GM23338 (cell line): Measurements from ENCODE around the gene IVD. TPM values are rescaled to one million over a fixed set of nuclear protein-coding genes. Genes with fewer than 3 reads are reported as not detected.

Experiments
- ATAC-seq: fragments of 200-7000 bp; cut with Tn5 transposase; 3 replicates; pipeline ENCODE4 v1.9.1; 2020
- DNase-seq: peaks from one replicate; pipeline ENCODE4 v3.0.0-alpha.2; 2015; ENCODE audit warnings: low spot score
- H2AFZ ChIP-seq: fragments of 200-600 bp; sonication (generic); 2 replicates; pipeline ENCODE4 v1.8.0; 2016; ENCODE audit warnings: antibody characterized with exemption, mild to moderate bottlenecking, moderate library complexity
- H3F3A ChIP-seq: fragments of 200-600 bp; sonication (generic); replicated peaks from 2 replicates; pipeline ENCODE4 v1.8.0; 2017; ENCODE audit warnings: antibody characterized with exemption, mixed run types, low read depth
- H3K27ac ChIP-seq: fragments of 200-600 bp; sonication (generic); 2 replicates; pipeline ENCODE4 v1.6.1; 2016; ENCODE audit warnings: low read depth
- H3K27me3 ChIP-seq: fragments of 200-600 bp; sonication (generic); 2 replicates; pipeline ENCODE4 v1.8.0; 2016; ENCODE audit warnings: mild to moderate bottlenecking, mixed run types, moderate library complexity; ENCODE audit not compliant: insufficient read depth
- H3K36me3 ChIP-seq: fragments of 200-600 bp; sonication (generic); 2 replicates; pipeline ENCODE4 v1.8.0; 2016; ENCODE audit warnings: mild to moderate bottlenecking; ENCODE audit not compliant: insufficient read depth
- H3K4me1 ChIP-seq: fragments of 200-600 bp; sonication (generic); 2 replicates; pipeline ENCODE4 v1.8.0; 2016; ENCODE audit warnings: mild to moderate bottlenecking, moderate library complexity; ENCODE audit not compliant: insufficient read depth
- H3K4me2 ChIP-seq: fragments of 200-600 bp; sonication (generic); 2 replicates; pipeline ENCODE4 v1.7.1; 2017; ENCODE audit warnings: mixed run types
- H3K4me3 ChIP-seq: fragments of 200-600 bp; sonication (generic); 2 replicates; pipeline ENCODE4 v1.6.1; 2016; ENCODE audit warnings: mixed run types
- H3K79me2 ChIP-seq: fragments of 200-600 bp; sonication (generic); replicated peaks from 2 replicates; pipeline ENCODE4 v1.8.0; 2017; ENCODE audit warnings: mild to moderate bottlenecking; ENCODE audit not compliant: insufficient read depth
- H3K9me2 ChIP-seq: fragments of 200-600 bp; sonication (generic); 2 replicates; pipeline ENCODE4 v1.8.0; 2017; ENCODE audit not compliant: insufficient read depth
- H4K20me1 ChIP-seq: fragments of 200-600 bp; sonication (generic); replicated peaks from 2 replicates; pipeline ENCODE4 v1.8.0; 2017; ENCODE audit warnings: mild to moderate bottlenecking; ENCODE audit not compliant: insufficient read depth
- H3K27ac Mint-ChIP-seq: 2 replicates; pipeline ENCODE4 v1.8.0; 2020; ENCODE audit warnings: inconsistent platforms, mild to moderate bottlenecking, moderate library complexity, mixed read lengths
- H3K27me3 Mint-ChIP-seq: 3 replicates; pipeline ENCODE4 v1.8.0; 2022; ENCODE audit warnings: low read depth, mild to moderate bottlenecking, moderate library complexity, mixed read lengths, inconsistent platforms; ENCODE audit not compliant: insufficient read depth, poor library complexity
- H3K36me3 Mint-ChIP-seq: 3 replicates; pipeline ENCODE4 v1.8.0; 2021; ENCODE audit warnings: low read depth, mild to moderate bottlenecking, inconsistent platforms, moderate library complexity, mixed read lengths
- H3K4me1 Mint-ChIP-seq: 3 replicates; pipeline ENCODE4 v1.8.0; 2020; ENCODE audit warnings: mild to moderate bottlenecking, inconsistent platforms, mixed read lengths
- H3K4me3 Mint-ChIP-seq: 3 replicates; pipeline ENCODE4 v1.8.0; 2021; ENCODE audit warnings: moderate library complexity, mild to moderate bottlenecking, inconsistent platforms, mixed read lengths
- H3K9me3 Mint-ChIP-seq: 3 replicates; pipeline ENCODE4 v1.8.0; 2020; ENCODE audit warnings: moderate library complexity, mild to moderate bottlenecking, inconsistent platforms, mixed read lengths
- CREB1 ChIP-seq: fragments of 250-450 bp; sonication (Bioruptor Pico); IDR thresholded peaks from 2 replicates; pipeline ENCODE4 v1.5.0; 2020; ENCODE audit warnings: low read depth, mild to moderate bottlenecking, moderate library complexity
- CTCF ChIP-seq, 2 experiments: fragments of 200-600 bp in 1 of 2; sonication (generic) in 1 of 2; conservative IDR thresholded peaks; 2 replicates each; pipeline versions ENCODE4 v1.5.1 to v1.6.1; 2016 to 2017; ENCODE audit warnings: antibody characterized with exemption in 2 of 2, low read depth in 2 of 2, mild to moderate bottlenecking in 2 of 2, moderate library complexity in 1 of 2
- EZH2 ChIP-seq: fragments of 200-600 bp; sonication (generic); IDR thresholded peaks from one replicate; pipeline ENCODE4 v1.8.0; 2017; ENCODE audit warnings: antibody characterized with exemption, mild to moderate bottlenecking, low read depth; ENCODE audit not compliant: unreplicated experiment
- EZH2phosphoT487 ChIP-seq: fragments of 200-600 bp; sonication (generic); IDR thresholded peaks from one replicate; pipeline ENCODE4 v1.8.1; 2018; ENCODE audit warnings: antibody characterized with exemption; ENCODE audit not compliant: unreplicated experiment
- JUNB ChIP-seq: IDR thresholded peaks from one replicate; pipeline ENCODE4 v1.6.1; 2016; ENCODE audit warnings: antibody characterized with exemption; ENCODE audit not compliant: unreplicated experiment
- NANOG ChIP-seq: IDR thresholded peaks from 2 replicates; pipeline ENCODE4 v1.6.1; 2016; ENCODE audit warnings: antibody characterized with exemption, borderline replicate concordance
- POLR2AphosphoS5 ChIP-seq: IDR thresholded peaks from 2 replicates; pipeline ENCODE4 v1.6.1; 2016; ENCODE audit warnings: antibody characterized with exemption, low read depth
- REST ChIP-seq: IDR thresholded peaks from one replicate; pipeline ENCODE4 v1.6.1; 2018; ENCODE audit warnings: antibody characterized with exemption; ENCODE audit not compliant: unreplicated experiment
- STAT1 ChIP-seq: IDR thresholded peaks from one replicate; pipeline ENCODE4 v1.6.1; 2016; ENCODE audit warnings: antibody characterized with exemption; ENCODE audit not compliant: unreplicated experiment
- ZNF114 ChIP-seq: fragments of 250-450 bp; sonication (Bioruptor Pico); IDR thresholded peaks from 2 replicates; pipeline ENCODE4 v1.5.0; 2020; ENCODE audit warnings: mild to moderate bottlenecking, moderate library complexity
- ZNF331 ChIP-seq: fragments of 250-450 bp; sonication (Bioruptor Pico); IDR thresholded peaks from 2 replicates; pipeline ENCODE4 v1.5.0; 2020; ENCODE audit warnings: low read depth, mild to moderate bottlenecking, moderate library complexity
- polyA plus RNA-seq: library from polyadenylated mRNA; unstranded; fragments of >200 nt; fragmentation: Nextera tagmentation; extraction: Ambion mirVana; gene quantifications from 2 replicates; pipeline ENCODE4 v1.2.1, GENCODE V29; 2016
- total RNA-seq: library from RNA; depleted of rRNA; stranded (reverse); fragments of >200 nt; shearing (Covaris generic); gene quantifications from 2 replicates; pipeline ENCODE4 v1.2.3, GENCODE V29; 2014

IVD gene
- total and polyA plus RNA-seq, 2 experiments from 2014 or later = 54.1 to 75.4 TPM

DNA sequence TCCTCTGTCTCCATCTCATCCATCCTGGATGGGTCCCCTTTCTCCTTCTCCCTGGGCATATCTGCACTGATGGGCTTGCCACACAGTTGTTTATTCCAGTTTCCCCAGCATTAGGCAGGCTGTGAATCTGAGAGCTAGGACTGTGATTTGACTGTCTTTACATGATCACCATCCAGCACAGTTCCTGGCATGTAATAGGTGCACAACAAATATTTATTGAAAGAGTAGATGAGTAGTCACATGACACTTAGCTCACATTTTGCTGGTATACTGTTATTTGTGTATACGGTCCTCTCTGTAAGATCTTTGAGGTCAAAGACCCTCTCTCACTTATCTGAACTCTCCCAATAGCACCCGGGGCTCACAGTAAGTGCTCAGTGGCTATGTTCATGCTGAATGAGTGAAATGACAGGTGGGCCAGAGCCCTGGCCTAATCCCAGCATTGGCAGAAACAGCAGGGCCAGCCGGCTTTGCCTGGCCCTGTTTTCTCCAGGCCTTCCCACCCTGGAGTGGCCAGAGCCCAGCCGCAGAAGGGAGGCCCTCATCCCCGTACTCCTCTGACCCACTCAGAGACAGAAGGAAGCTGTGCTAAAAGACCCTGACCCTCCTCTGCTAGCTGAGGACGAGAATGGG is 19.0 kb downstream of the IVD start:
- no peak overlapping the region for H2AFZ ChIP-seq
- Mint-ChIP-seq H3K27me3 (peaks cover 22% of the 10 kb centered on the region), H3K4me1 (peaks cover 18% of the 10 kb centered on the region), H3K27ac (no peak overlapping the region), H3K9me3 (no peaks in the 10 kb centered on the region), H3K36me3 (no peaks in the 10 kb centered on the region), H3K4me3 (no peak overlapping the region)
- H3K79me2 ChIP-seq = no peaks in the 10 kb centered on the region
- DNase-seq (no peak), ATAC-seq (no peak)
- H3K27me3 ChIP-seq = 0 out of 2 replicates have a peak, but pooled peaks cover 5% of the 10 kb centered on the region
- peaks cover 23% of the 10 kb centered on the region for H3K4me1 ChIP-seq
- TF ChIP-seq POLR2AphosphoS5 (no peak), EZH2phosphoT487 (no peak), REST (no peak), NANOG (no peak), ZNF114 (CRISPR knock-in tag) (no peak), EZH2 (no peak), STAT1 (no peak), CREB1 (CRISPR knock-in tag) (no peak), CTCF (conservative IDR thresholded peaks at IDR 0.05; ENCODE audit: low read depth in 2 of 2) (no peak), ZNF331 (no peak)
- no peaks in the 10 kb centered on the region for H3K36me3 ChIP-seq
- H4K20me1 ChIP-seq = no peaks in the 10 kb centered on the region
- H3F3A ChIP-seq = peaks cover 18% of the 10 kb centered on the region
- H3K4me3 ChIP-seq = no peak overlapping the region
- no peak overlapping the region for H3K4me2 ChIP-seq
- no peak overlapping the region for H3K27ac ChIP-seq
- no peaks in the 10 kb centered on the region for H3K9me2 ChIP-seq

- H4K20me1 ChIP-seq = no peaks in the 10 kb centered on the region
- H3K4me2 ChIP-seq = no peak overlapping the region
- DNase-seq = no peak
- ATAC-seq = no peak
- peaks cover 27% of the 10 kb centered on the region for H3K27me3 Mint-ChIP-seq
- no peak overlapping the region for H3K4me3 ChIP-seq
- TF ChIP-seq JUNB (no peak), EZH2phosphoT487 (no peak), POLR2AphosphoS5 (no peak), ZNF331 (no peak), NANOG (no peak), CTCF (conservative IDR thresholded peaks at IDR 0.05; ENCODE audit: low read depth in 2 of 2) (no peak), STAT1 (no peak)
- H3K27ac Mint-ChIP-seq = no peak overlapping the region
- no peak overlapping the region for H2AFZ ChIP-seq
- H3K36me3 Mint-ChIP-seq = no peaks in the 10 kb centered on the region
- H3K9me2 ChIP-seq = no peaks in the 10 kb centered on the region
- H3K36me3 ChIP-seq = no peaks in the 10 kb centered on the region
- H3K4me3 Mint-ChIP-seq = no peak overlapping the region
- H3K4me1 ChIP-seq = peaks cover 25% of the 10 kb centered on the region
- peaks cover 28% of the 10 kb centered on the region for H3K4me1 Mint-ChIP-seq
- no peaks in the 10 kb centered on the region for H3K9me3 Mint-ChIP-seq
- no peak overlapping the region for H3K27ac ChIP-seq
- H3K79me2 ChIP-seq = no peaks in the 10 kb centered on the region
- 0 out of 2 replicates have a peak, but pooled peaks cover 5% of the 10 kb centered on the region for H3K27me3 ChIP-seq
- peaks cover 16% of the 10 kb centered on the region; the same call in 1 of the 2 replicates for H3F3A ChIP-seq
Measured at GRCh38 chr15:40425681-40426080, 20.1 kb downstream of the IVD start.
